Neuron (in vitro differentiated cells): ENCODE results near the gene IRF7.

Source experiments
- H2AFZ ChIP-seq: one replicate; pipeline ENCODE4 v1.6.1; 2013; ENCODE audit warnings: low read depth, mild to moderate bottlenecking, inconsistent platforms, low read length, moderate library complexity
- H3K27me3 ChIP-seq: one replicate; pipeline ENCODE4 v1.6.1; 2013; ENCODE audit warnings: low read length; ENCODE audit not compliant: insufficient read depth
- H3K36me3 ChIP-seq: one replicate; pipeline ENCODE4 v1.6.1; 2013; ENCODE audit warnings: low read length; ENCODE audit not compliant: insufficient read depth
- H3K4me1 ChIP-seq: one replicate; pipeline ENCODE4 v1.6.1; 2013; ENCODE audit warnings: low read length; ENCODE audit not compliant: insufficient read depth
- H3K4me3 ChIP-seq: 2 replicates; pipeline ENCODE4 v1.5.1; 2013; ENCODE audit warnings: mild to moderate bottlenecking, low read length, moderate library complexity
- H3K9me3 ChIP-seq: one replicate; pipeline ENCODE4 v1.6.1; 2013; ENCODE audit warnings: low read length

IRF7 gene

DNA sequence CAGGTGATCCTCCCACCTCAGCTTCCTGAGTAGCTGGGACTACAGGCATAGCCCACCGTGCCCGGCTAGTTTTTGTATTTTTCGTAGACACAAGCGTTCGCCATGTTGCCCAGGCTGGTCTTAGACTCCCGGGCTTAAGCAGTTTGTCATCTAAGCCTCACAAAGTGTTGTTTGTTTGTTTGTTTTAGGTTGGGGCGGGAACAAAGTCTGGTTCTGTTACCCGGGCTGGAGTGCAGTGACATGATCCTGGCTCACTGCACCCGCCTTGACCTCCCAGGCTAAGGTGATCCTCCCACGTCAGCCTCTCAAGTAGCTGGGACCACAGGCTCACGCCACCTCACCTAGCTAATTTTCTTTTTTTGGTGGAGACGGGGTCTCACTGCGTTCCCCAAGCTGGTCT is 12.6 kb downstream of the IRF7 start:
- Histone ChIP-seq H3K9me3 (no peaks in the 10 kb centered on the region), H2AFZ (no peak overlapping the region), H3K4me1 (no peaks in the 10 kb centered on the region), H3K4me3 (no peak overlapping the region), H3K27me3 (no peaks in the 10 kb centered on the region), H3K36me3 (peaks cover 87% of the 10 kb centered on the region)

DNA sequence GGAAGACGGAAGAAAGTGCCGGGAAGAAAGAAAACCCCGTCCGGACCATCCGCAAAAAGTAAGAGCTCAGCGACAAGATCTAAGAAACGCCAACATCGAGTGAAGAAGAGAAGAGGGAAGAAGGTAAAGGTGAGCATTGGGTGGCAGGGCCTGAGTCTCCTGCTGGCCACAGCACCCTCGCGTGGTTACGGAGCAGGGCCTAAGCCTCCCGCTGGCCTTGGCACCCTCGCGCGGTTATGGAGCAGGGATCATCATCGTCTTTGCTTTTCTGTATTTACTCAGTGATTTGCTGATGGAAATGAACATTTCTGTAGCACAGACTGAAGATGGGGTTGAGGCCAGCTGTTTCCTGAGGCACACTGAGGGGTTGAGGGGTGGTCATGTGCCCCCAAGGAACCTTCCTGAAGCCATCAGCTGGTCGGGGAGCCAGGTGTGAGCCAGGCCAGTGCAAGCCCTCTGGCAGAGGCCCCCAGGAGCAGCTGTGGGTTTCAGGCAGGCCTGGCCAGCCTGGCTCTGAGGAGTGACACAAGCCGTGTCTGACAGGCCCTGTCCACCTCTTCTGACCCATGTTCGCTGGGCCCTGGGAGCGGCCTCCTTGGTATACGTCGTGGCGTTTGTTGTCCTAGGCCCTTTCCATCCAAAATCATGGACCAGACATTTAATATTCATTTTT is 14.0 kb downstream of the IRF7 start:
- peaks cover 84% of the 10 kb centered on the region for H3K36me3 ChIP-seq

DNA sequence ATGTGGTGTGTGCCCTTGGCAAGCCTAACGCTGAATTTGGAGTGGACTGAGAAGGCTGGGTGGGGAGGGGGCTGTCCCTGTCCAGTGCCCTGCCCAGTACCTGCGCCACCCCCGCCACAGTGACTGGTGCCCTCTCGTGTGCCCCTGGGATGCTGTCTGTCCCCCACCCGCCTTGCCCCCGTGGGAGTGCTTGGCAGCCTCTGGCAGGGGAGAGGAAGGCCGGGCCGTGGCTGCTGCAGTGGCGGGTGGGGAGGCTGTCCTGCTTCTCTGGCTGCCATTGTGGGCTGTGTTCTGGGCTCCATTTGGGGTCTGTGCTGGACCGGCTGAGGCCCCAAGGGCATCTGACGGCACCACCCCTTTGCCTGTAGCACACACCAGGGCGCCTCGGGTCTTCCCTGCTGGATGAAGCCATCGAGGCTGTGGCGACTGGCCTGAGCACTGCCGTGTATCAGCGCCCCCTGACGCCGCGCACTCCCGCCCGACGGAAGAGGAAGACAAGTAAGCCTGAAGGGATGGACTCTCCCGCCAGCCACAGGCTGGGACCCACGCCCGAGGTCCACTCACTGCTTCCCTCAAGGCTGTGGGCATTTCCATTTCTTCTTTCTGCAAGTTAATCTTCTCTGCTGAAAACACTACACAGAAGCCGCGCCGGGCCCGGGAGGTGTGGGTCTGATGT is 17.6 kb downstream of the IRF7 start:
- no peaks in the 10 kb centered on the region for H3K9me3 ChIP-seq
- H3K36me3 ChIP-seq = peaks cover 82% of the 10 kb centered on the region
- H3K4me3 ChIP-seq = no peak overlapping the region
- no peak overlapping the region for H2AFZ ChIP-seq
- H3K27me3 ChIP-seq = no peaks in the 10 kb centered on the region
- no peaks in the 10 kb centered on the region for H3K4me1 ChIP-seq

More for the DNA sequence above, 14.0 kb downstream of the IRF7 start:
- Histone ChIP-seq H3K9me3 (no peaks in the 10 kb centered on the region), H3K27me3 (no peaks in the 10 kb centered on the region), H3K4me1 (no peaks in the 10 kb centered on the region), H2AFZ (no peak overlapping the region), H3K4me3 (no peak overlapping the region)

DNA sequence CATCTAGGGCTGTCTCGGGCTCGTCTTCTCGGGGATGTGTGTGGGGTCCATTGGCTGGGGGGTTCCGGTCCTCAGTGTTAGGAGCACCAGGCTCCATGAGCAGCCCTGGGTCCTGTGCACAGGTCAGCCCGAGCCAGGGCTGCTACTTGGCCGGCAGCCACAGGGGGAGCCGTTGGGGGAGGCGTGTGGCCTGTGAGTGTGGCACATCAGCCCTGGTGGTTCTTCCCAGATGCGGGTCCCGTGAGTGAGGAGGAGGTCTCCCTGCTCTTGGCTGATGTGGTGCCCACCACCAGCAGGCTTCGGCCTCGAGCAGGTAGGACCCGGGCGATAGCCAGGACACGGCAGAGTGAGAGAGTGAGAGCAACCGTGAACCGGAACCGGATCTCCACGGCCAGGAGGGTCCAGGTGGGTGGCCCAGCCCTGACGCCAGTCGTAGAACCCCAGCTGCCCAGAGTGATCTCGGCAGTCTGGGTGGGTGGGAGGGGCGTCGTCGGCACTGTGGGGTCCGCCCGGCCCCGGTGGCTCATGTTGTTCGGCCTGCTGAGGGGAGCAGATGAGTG is 18.5 kb downstream of the IRF7 start:
- H2AFZ ChIP-seq = no peak overlapping the region
- H3K27me3 ChIP-seq = no peaks in the 10 kb centered on the region
- H3K9me3 ChIP-seq = no peaks in the 10 kb centered on the region
- no peak overlapping the region for H3K4me3 ChIP-seq
- no peaks in the 10 kb centered on the region for H3K4me1 ChIP-seq
- H3K36me3 ChIP-seq = peaks cover 83% of the 10 kb centered on the region

DNA sequence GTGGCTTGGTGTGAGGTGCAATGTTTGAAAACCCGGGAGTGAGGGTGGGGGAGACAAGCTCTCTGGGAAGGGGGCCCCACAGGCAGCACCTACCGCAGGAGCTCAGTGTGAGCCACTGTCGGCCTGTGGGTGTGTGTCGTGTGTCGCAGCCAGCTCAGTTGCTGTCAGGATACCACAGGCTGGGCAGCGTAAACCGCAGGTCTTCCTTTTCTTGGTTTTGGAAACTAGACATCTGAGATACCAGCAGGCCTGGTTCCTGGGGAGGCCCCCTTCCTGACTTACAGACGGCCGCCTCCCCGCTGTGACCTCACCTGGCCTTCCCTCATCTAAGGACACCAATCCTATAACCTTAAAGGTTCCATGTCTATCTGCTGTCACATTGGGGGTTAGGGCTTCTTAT is 19.4 kb downstream of the IRF7 start:
- Histone ChIP-seq H3K4me3 (no peak overlapping the region), H3K27me3 (no peaks in the 10 kb centered on the region), H3K4me1 (no peaks in the 10 kb centered on the region), H3K9me3 (no peaks in the 10 kb centered on the region), H3K36me3 (peaks cover 80% of the 10 kb centered on the region), H2AFZ (no peak overlapping the region)

DNA sequence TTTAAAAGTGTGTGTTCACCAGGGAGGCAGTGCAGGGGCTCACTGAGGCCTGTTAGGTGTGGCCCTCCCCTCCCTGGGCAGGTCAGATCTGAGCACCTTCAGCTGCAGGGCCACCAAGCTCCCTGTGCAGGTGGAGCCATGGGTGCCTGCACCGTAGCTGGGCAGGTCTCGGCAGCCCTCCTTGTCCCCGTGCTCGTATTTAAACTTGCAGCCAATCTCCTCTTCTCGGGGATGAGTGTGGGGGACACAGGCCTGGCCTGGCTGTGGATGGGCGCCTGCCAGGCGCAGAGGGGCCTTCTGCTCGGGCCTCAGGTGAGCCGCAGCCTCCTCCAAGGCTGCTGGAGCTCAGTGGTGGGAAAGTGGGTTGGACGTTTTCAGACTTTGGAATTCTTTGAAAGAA is 20.4 kb downstream of the IRF7 start:
- peaks cover 85% of the 10 kb centered on the region for H3K36me3 ChIP-seq

DNA sequence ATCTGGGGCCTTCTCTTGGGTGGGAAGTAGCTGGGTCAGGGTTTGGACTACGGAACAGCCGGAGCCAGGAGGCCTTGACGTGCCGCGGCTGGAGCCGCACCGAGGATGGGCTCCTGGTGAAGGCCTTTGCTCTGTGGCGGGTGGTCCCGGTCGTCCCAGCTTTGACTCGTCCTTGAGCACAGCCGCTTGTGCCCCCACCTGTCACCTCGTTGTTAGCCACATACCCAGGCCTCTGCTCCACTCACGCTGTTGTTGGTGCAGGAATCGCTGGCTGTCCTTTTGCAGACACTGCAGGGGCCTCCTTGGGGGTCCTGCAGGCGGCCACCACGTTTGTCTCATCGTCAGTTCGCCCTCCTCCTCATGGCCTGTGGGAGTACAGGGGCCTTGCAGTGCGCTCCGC is 22.4 kb downstream of the IRF7 start:
- Histone ChIP-seq H3K9me3 (no peaks in the 10 kb centered on the region), H3K27me3 (no peaks in the 10 kb centered on the region), H2AFZ (no peak overlapping the region), H3K4me3 (no peak overlapping the region), H3K36me3 (peaks cover 83% of the 10 kb centered on the region), H3K4me1 (no peaks in the 10 kb centered on the region)

More for the DNA sequence above, 20.4 kb downstream of the IRF7 start:
- no peaks in the 10 kb centered on the region for H3K27me3 ChIP-seq
- no peaks in the 10 kb centered on the region for H3K4me1 ChIP-seq
- no peak overlapping the region for H2AFZ ChIP-seq
- no peak overlapping the region for H3K4me3 ChIP-seq
- H3K9me3 ChIP-seq = no peaks in the 10 kb centered on the region

DNA sequence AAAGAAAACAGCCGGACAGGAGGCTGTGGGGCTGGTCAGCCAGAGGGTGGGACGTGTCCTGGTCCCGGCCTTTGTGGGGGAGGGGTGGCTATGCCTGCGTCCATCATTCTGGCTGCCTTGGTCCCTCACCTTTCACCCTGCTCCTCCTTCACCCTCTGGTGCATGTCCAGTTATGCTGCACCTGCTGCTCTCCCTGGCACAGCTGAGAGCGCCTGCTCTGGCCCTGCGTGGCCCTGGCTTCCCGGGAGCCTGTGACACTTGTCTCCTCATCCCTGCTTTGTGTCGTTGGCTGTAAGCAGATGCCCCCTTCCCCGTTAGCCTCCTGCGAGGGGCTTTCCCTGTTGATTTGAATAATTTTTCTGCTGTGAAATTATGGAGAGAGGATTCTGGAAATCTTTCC is 22.8 kb downstream of the IRF7 start:
- Histone ChIP-seq H3K9me3 (no peaks in the 10 kb centered on the region), H3K4me1 (no peaks in the 10 kb centered on the region), H3K36me3 (peaks cover 82% of the 10 kb centered on the region), H3K27me3 (no peaks in the 10 kb centered on the region), H2AFZ (no peak overlapping the region), H3K4me3 (no peak overlapping the region)

DNA sequence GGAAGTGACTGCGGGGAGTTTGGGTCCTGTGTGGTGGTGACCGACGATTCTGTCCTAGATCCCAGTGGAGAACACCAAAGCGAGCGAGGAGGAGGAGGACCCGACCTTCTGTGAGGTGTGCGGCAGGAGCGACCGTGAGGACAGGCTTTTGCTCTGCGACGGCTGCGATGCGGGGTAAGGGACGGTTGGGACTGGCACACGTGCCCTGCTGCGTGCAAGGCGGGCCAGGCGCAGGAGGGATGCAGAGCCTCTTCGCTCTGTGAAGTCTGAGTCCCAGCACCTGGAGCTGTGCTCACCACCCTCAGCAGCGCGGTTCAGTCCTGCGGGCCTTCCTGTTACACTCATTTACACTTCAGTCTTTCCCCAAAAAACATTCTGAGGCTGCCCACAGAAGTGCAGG is 23.2 kb downstream of the IRF7 start:
- peaks cover 83% of the 10 kb centered on the region for H3K36me3 ChIP-seq
- H2AFZ ChIP-seq = no peak overlapping the region
- H3K27me3 ChIP-seq = no peaks in the 10 kb centered on the region
- H3K4me1 ChIP-seq = no peaks in the 10 kb centered on the region
- H3K9me3 ChIP-seq = no peaks in the 10 kb centered on the region
- no peak overlapping the region for H3K4me3 ChIP-seq

DNA sequence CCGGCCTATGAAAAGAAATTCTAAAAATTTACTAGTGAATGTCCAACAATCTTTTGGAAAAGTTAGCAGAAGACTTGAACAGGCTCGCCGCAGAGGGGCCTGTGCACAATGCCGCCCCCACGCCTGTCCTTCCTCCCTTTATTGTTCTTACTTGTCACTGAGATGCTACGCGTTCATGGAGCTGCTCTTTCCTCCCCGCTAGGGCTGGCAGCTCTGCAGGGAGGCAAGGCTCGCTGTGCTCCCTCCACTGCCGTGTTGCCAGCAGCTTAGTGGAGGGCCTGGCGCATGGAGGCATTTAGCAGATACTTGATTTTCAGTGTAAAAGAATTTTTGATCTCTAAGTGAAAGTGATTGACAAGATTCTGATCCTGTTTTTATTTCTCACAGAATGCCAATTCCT is 24.8 kb downstream of the IRF7 start:
- Histone ChIP-seq H3K4me3 (no peak overlapping the region), H3K36me3 (peaks cover 84% of the 10 kb centered on the region), H3K9me3 (no peaks in the 10 kb centered on the region), H2AFZ (no peak overlapping the region), H3K27me3 (no peaks in the 10 kb centered on the region), H3K4me1 (no peaks in the 10 kb centered on the region)

DNA sequence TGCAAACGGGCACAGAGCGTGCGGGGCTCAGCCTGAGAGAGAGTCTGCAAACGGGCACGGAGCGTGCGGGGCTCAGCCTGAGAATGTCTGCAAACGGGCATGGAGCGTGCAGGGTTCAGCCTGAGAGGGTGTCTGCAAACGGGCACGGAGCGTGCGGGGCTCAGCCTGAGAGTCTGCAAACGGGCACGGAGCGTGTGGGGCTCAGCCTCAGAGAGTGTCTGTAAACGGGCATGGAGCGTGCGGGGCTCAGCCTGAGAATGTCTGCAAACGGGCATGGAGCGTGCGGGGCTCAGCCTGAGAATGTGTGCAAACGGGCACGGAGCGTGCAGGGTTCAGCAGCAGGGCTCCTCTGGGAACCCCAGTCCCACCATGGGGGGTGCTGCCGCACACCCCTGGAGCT is 26.0 kb downstream of the IRF7 start:
- Histone ChIP-seq H3K36me3 (peaks cover 74% of the 10 kb centered on the region), H2AFZ (no peak overlapping the region), H3K4me1 (no peaks in the 10 kb centered on the region), H3K4me3 (no peak overlapping the region), H3K9me3 (no peaks in the 10 kb centered on the region), H3K27me3 (no peaks in the 10 kb centered on the region)

DNA sequence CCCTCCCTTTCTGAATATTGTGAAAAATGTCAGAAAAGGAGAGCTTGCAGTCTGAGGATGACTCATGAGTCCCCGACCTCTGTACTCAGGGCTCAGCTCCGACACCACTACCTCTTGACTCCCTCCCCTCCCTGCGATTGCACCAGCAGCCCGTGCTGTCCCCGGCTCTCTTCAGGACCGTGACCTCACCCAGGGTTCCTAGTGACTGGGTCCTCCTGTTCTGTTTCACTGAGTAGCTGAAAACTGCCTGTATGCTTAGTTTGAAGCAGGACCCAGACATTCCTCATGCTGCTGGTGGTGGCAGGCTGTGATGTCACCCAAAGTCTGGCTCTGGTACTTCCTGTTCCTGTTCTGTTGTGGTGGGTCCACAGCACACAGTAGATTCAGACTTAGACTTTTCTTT is 27.8 kb downstream of the IRF7 start:
- Histone ChIP-seq H3K4me3 (no peak overlapping the region), H3K36me3 (peaks cover 72% of the 10 kb centered on the region), H2AFZ (no peak overlapping the region), H3K9me3 (no peaks in the 10 kb centered on the region), H3K4me1 (no peaks in the 10 kb centered on the region), H3K27me3 (no peaks in the 10 kb centered on the region)

DNA sequence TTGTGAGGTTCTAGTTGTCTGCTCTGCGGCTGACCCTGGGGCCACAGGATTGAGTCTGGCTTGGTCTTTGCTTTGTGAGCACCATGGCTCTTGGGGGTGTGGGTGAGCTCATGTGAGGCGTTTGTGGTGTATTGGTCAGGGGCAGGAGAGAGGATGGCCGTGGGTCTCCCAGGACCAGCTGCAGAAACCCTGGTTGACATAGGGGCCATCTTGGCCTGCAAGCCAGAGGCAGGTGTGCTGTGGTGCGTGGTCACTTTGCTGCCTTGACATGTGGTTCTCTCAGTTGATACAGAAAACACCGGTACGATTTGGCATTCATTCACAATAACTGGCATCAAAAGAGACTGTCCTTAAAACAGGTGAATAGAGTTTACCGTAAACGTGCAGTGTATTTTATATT is 28.2 kb downstream of the IRF7 start:
- Histone ChIP-seq H2AFZ (no peak overlapping the region), H3K36me3 (peaks cover 67% of the 10 kb centered on the region), H3K4me1 (no peaks in the 10 kb centered on the region), H3K4me3 (no peak overlapping the region), H3K9me3 (no peaks in the 10 kb centered on the region), H3K27me3 (no peaks in the 10 kb centered on the region)
